ENCODE data around the gene CALML4. TPM values are rescaled to one million over a fixed set of nuclear protein-coding genes. Genes with fewer than 3 reads are reported as not detected.

The CALML4 gene
- total and polyA plus RNA-seq, 2 experiments from 2014 or later: 13.4 to 16.2 TPM

DNA sequence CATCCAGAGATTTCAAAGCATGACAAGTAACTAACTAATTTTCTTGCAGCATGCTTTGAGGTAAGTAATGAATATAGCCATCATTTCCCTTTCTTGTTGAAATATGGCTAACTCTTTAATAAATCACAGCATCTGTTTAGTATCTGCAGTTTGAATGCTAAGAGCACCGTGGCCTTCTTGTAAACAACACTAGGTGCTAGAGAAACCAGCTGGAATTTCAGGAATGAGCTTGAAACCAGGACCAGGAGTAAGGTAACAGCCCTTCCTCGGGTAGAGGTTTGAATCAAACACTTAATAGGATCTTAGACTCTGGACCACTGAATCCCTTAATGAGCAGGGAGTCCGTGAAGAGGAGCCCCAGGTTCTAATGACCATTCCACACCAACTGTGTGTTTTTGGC lies 13.6 kb downstream of the CALML4 start:
- H3K4me1 Mint-ChIP-seq: peaks cover 15% of the 10 kb centered on the region
- Histone ChIP-seq H3K79me2 (replicated peaks; ENCODE audit: insufficient read depth) (no peaks in the 10 kb centered on the region), H3K4me1 (ENCODE audit: insufficient read depth) (no peaks in the 10 kb centered on the region), H2AFZ (no peak overlapping the region), H4K20me1 (replicated peaks; ENCODE audit: insufficient read depth) (no peaks in the 10 kb centered on the region; the same call in none of the 2 replicates), H3K9me2 (ENCODE audit: insufficient read depth) (no peaks in the 10 kb centered on the region), H3K4me2 (no peak overlapping the region), H3K27me3 (ENCODE audit: insufficient read depth) (no peaks in the 10 kb centered on the region), H3K4me3 (no peak overlapping the region), H3K36me3 (ENCODE audit: insufficient read depth) (peaks cover 7% of the 10 kb centered on the region; the same call in 1 of the 2 replicates), H3K27ac (ENCODE audit: low read depth) (peak overlapping the region; percentile 34), H3F3A (replicated peaks; ENCODE audit: low read depth) (no peaks in the 10 kb centered on the region)
- H3K4me3 Mint-ChIP-seq: no peak overlapping the region
- DNase-seq (ENCODE audit: low spot score) (peak; percentile 80), ATAC-seq (peak; percentile 54)
- peaks cover 2% of the 10 kb centered on the region for H3K27me3 Mint-ChIP-seq (ENCODE audit: insufficient read depth, low read depth, poor library complexity)
- H3K9me3 Mint-ChIP-seq: no peaks in the 10 kb centered on the region
- H3K36me3 Mint-ChIP-seq (ENCODE audit: low read depth): peaks cover 26% of the 10 kb centered on the region
- no peak overlapping the region for H3K27ac Mint-ChIP-seq
- TF ChIP-seq ZNF114 (CRISPR knock-in tag; IDR thresholded peaks at IDR 0.05) (no peak), CREB1 (CRISPR knock-in tag; IDR thresholded peaks at IDR 0.05; ENCODE audit: low read depth) (no peak), ZNF331 (CRISPR knock-in tag; IDR thresholded peaks at IDR 0.05; ENCODE audit: low read depth) (no peak)
- TF ChIP-seq, protein P1, sequence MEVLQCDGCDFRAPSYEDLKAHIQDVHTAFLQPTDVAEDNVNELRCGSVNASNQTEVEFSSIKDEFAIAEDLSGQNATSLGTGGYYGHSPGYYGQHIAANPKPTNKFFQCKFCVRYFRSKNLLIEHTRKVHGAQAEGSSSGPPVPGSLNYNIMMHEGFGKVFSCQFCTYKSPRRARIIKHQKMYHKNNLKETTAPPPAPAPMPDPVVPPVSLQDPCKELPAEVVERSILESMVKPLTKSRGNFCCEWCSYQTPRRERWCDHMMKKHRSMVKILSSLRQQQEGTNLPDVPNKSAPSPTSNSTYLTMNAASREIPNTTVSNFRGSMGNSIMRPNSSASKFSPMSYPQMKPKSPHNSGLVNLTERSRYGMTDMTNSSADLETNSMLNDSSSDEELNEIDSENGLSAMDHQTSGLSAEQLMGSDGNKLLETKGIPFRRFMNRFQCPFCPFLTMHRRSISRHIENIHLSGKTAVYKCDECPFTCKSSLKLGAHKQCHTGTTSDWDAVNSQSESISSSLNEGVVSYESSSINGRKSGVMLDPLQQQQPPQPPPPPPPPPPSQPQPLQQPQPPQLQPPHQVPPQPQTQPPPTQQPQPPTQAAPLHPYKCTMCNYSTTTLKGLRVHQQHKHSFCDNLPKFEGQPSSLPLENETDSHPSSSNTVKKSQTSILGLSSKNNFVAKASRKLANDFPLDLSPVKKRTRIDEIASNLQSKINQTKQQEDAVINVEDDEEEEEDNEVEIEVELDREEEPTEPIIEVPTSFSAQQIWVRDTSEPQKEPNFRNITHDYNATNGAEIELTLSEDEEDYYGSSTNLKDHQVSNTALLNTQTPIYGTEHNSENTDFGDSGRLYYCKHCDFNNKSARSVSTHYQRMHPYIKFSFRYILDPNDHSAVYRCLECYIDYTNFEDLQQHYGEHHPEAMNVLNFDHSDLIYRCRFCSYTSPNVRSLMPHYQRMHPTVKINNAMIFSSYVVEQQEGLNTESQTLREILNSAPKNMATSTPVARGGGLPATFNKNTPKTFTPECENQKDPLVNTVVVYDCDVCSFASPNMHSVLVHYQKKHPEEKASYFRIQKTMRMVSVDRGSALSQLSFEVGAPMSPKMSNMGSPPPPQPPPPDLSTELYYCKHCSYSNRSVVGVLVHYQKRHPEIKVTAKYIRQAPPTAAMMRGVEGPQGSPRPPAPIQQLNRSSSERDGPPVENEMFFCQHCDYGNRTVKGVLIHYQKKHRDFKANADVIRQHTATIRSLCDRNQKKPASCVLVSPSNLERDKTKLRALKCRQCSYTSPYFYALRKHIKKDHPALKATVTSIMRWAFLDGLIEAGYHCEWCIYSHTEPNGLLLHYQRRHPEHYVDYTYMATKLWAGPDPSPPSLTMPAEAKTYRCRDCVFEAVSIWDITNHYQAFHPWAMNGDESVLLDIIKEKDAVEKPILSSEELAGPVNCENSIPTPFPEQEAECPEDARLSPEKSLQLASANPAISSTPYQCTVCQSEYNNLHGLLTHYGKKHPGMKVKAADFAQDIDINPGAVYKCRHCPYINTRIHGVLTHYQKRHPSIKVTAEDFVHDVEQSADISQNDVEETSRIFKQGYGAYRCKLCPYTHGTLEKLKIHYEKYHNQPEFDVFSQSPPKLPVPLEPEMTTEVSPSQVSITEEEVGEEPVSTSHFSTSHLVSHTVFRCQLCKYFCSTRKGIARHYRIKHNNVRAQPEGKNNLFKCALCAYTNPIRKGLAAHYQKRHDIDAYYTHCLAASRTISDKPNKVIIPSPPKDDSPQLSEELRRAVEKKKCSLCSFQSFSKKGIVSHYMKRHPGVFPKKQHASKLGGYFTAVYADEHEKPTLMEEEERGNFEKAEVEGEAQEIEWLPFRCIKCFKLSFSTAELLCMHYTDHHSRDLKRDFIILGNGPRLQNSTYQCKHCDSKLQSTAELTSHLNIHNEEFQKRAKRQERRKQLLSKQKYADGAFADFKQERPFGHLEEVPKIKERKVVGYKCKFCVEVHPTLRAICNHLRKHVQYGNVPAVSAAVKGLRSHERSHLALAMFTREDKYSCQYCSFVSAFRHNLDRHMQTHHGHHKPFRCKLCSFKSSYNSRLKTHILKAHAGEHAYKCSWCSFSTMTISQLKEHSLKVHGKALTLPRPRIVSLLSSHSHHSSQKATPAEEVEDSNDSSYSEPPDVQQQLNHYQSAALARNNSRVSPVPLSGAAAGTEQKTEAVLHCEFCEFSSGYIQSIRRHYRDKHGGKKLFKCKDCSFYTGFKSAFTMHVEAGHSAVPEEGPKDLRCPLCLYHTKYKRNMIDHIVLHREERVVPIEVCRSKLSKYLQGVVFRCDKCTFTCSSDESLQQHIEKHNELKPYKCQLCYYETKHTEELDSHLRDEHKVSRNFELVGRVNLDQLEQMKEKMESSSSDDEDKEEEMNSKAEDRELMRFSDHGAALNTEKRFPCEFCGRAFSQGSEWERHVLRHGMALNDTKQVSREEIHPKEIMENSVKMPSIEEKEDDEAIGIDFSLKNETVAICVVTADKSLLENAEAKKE (CRISPR knock-in tag; IDR thresholded peaks at IDR 0.05): no peak

DNA sequence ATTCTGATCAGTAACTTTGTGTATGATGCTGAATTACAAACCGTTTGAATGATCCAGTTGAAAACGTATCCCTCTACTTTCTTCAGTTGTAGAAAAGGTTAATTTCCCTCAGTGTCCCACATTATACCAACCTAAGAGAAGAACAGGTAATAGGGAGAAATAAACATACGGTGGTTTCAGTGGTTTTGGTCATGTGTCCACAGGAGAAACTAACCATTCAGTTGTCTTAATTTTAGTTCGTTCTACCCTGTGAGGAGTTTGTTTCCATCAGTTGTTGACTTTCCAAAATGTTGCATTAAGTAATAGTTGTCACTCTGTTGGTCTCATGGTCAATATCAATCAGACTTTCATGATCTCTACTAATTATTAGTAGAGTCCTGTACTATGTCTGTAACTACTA lies 15.1 kb downstream of the CALML4 start:
- Mint-ChIP-seq H3K4me1 (peaks cover 13% of the 10 kb centered on the region), H3K27me3 (ENCODE audit: insufficient read depth, low read depth, poor library complexity) (peaks cover 2% of the 10 kb centered on the region), H3K36me3 (ENCODE audit: low read depth) (peaks cover 30% of the 10 kb centered on the region), H3K9me3 (no peaks in the 10 kb centered on the region), H3K4me3 (no peak overlapping the region), H3K27ac (no peak overlapping the region)
- H3F3A ChIP-seq (replicated peaks; ENCODE audit: low read depth): no peaks in the 10 kb centered on the region
- no peaks in the 10 kb centered on the region for H3K27me3 ChIP-seq (ENCODE audit: insufficient read depth)
- no peak overlapping the region for H3K4me3 ChIP-seq
- no peaks in the 10 kb centered on the region for H3K79me2 ChIP-seq (replicated peaks; ENCODE audit: insufficient read depth)
- H3K36me3 ChIP-seq (ENCODE audit: insufficient read depth): peaks cover 7% of the 10 kb centered on the region; the same call in 1 of the 2 replicates
- H2AFZ ChIP-seq: no peak overlapping the region
- DNase-seq (ENCODE audit: low spot score): no peak
- no peaks in the 10 kb centered on the region; the same call in none of the 2 replicates for H4K20me1 ChIP-seq (replicated peaks; ENCODE audit: insufficient read depth)
- peaks cover 2% of the 10 kb centered on the region; the same call in 1 of the 2 replicates for H3K9me2 ChIP-seq (ENCODE audit: insufficient read depth)
- H3K4me1 ChIP-seq (ENCODE audit: insufficient read depth): no peaks in the 10 kb centered on the region
- ATAC-seq: no peak
- peak overlapping the region; percentile 29; the same call in 1 of the 2 replicates for H3K27ac ChIP-seq (ENCODE audit: low read depth)
- no peak overlapping the region for H3K4me2 ChIP-seq
- no peak for TF ChIP-seq STAT1 (IDR thresholded peaks at IDR 0.05; ENCODE audit: unreplicated experiment)
- TF ChIP-seq JUNB (IDR thresholded peaks at IDR 0.05; ENCODE audit: unreplicated experiment): no peak
- no peak for TF ChIP-seq EZH2 (IDR thresholded peaks at IDR 0.05; ENCODE audit: low read depth, unreplicated experiment)
- TF ChIP-seq EZH2phosphoT487 (IDR thresholded peaks at IDR 0.05; ENCODE audit: unreplicated experiment): no peak
